K562 (cell line): Measurements from ENCODE around the gene SPOUT1. TPM values are rescaled to one million over a fixed set of nuclear protein-coding genes. Genes with fewer than 3 reads are reported as not detected.

ENCODE experiments used
- CAMTA2 ChIP-seq: fragments of 250-450 bp; sonication (Bioruptor Pico); conservative IDR thresholded peaks from 2 replicates; pipeline ENCODE4 v1.5.1; 2022
- CHD1 ChIP-seq: fragments of 200-600 bp; sonication (generic); IDR thresholded peaks from one replicate; pipeline ENCODE4 v1.6.1; 2012; ENCODE audit warnings: mild to moderate bottlenecking, moderate library complexity, low read length, inconsistent platforms
- CREB3 ChIP-seq: fragments of 450-650 bp; conservative IDR thresholded peaks from 2 replicates; pipeline ENCODE4 v1.6.1; 2016; ENCODE audit warnings: missing genetic modification characterization, low read depth, mild to moderate bottlenecking, missing compliant biosample characterization, moderate library complexity
- CREM ChIP-seq: IDR thresholded peaks from 2 replicates; pipeline ENCODE4 v1.6.1; 2014; ENCODE audit warnings: antibody characterized with exemption, low read depth
- ELK3 ChIP-seq: fragments of 450-650 bp; formaldehyde crosslinking; IDR thresholded peaks from 2 replicates; pipeline ENCODE4 v1.4.0; 2020; ENCODE audit warnings: mild to moderate bottlenecking
- ETV1 ChIP-seq: fragments of 450-650 bp; conservative IDR thresholded peaks from 2 replicates; pipeline ENCODE4 v1.6.1; 2016; ENCODE audit warnings: missing genetic modification characterization, control low read depth, low read depth, missing compliant biosample characterization
- FOXP1 ChIP-seq: sonication (generic); formaldehyde crosslinking; IDR thresholded peaks from 2 replicates; pipeline ENCODE4 v1.8.0; 2022; ENCODE audit warnings: mild to moderate bottlenecking, missing genetic modification reagents
- HDAC6 ChIP-seq: IDR thresholded peaks from 2 replicates; pipeline ENCODE4 v1.6.1; 2012; ENCODE audit warnings: low read depth, mild to moderate bottlenecking, control low read depth, inconsistent platforms, low read length, moderate library complexity
- HLTF ChIP-seq: fragments of 450-650 bp; IDR thresholded peaks from 2 replicates; pipeline ENCODE4 v1.6.1; 2016
- KLF13 ChIP-seq: fragments of 450-650 bp; IDR thresholded peaks from 2 replicates; pipeline ENCODE4 v1.6.1; 2016; ENCODE audit warnings: missing genetic modification characterization, low read depth, mild to moderate bottlenecking, missing compliant biosample characterization, moderate library complexity, borderline replicate concordance
- L3MBTL2 ChIP-seq: fragments of 450-650 bp; IDR thresholded peaks from 2 replicates; pipeline ENCODE4 v1.6.1; 2016; ENCODE audit warnings: mild to moderate bottlenecking, moderate library complexity
- MEF2A ChIP-seq: IDR thresholded peaks from 2 replicates; pipeline ENCODE4 v1.6.1; 2011; ENCODE audit warnings: low read depth, mild to moderate bottlenecking, low read length, moderate library complexity; ENCODE audit not compliant: control insufficient read depth
- NFIC ChIP-seq: fragments of 450-650 bp; IDR thresholded peaks from 2 replicates; pipeline ENCODE4 v1.6.1; 2017; ENCODE audit warnings: mild to moderate bottlenecking, inconsistent platforms
- NR1H2 ChIP-seq: sonication (generic); formaldehyde crosslinking; IDR thresholded peaks from 2 replicates; pipeline ENCODE4 v1.4.0; 2020; ENCODE audit warnings: mild to moderate bottlenecking, missing genetic modification reagents
- POU5F1 ChIP-seq: fragments of 150-350 bp; IDR thresholded peaks from 2 replicates; pipeline ENCODE4 v1.6.1; 2014; ENCODE audit warnings: borderline replicate concordance, low read length, low read depth, mild to moderate bottlenecking; ENCODE audit not compliant: partially characterized antibody
- PREB ChIP-seq: sonication (generic); formaldehyde crosslinking; IDR thresholded peaks from 2 replicates; pipeline ENCODE4 v1.8.1; 2023; ENCODE audit warnings: mild to moderate bottlenecking, missing genetic modification reagents
- PRPF4 ChIP-seq: fragments of 200-400 bp; formaldehyde crosslinking; IDR thresholded peaks from one replicate; pipeline ENCODE4 v1.6.1; 2017; ENCODE audit warnings: low read length, low read depth, mild to moderate bottlenecking; ENCODE audit not compliant: insufficient read depth, poor library complexity, severe bottlenecking
- RBFOX2 ChIP-seq: fragments of 200-400 bp; formaldehyde crosslinking; IDR thresholded peaks from 2 replicates; pipeline ENCODE4 v1.6.1; 2017; ENCODE audit warnings: low read depth, mild to moderate bottlenecking, low read length, moderate library complexity
- SETDB1 ChIP-seq: IDR thresholded peaks from one replicate; pipeline ENCODE4 v1.6.1; 2012; ENCODE audit warnings: low read length, control low read depth, inconsistent platforms
- SMARCA4 ChIP-seq: fragments of 450-650 bp; IDR thresholded peaks from 2 replicates; pipeline ENCODE4 v1.6.1; 2016
- SNIP1 ChIP-seq: fragments of 450-650 bp; IDR thresholded peaks from 2 replicates; pipeline ENCODE4 v1.7.1; 2017; ENCODE audit warnings: low read depth, mild to moderate bottlenecking
- STAG1 ChIP-seq: sonication (generic); formaldehyde crosslinking; IDR thresholded peaks from 2 replicates; pipeline ENCODE4 v1.5.0; 2020; ENCODE audit warnings: missing genetic modification reagents, borderline replicate concordance
- TRIM28 ChIP-seq: fragments of 450-650 bp; IDR thresholded peaks from 2 replicates; pipeline ENCODE4 v1.6.1; 2017
- ZBTB17 ChIP-seq: fragments of 450-650 bp; formaldehyde crosslinking; IDR thresholded peaks from 2 replicates; pipeline ENCODE4 v1.4.0; 2020; ENCODE audit warnings: mild to moderate bottlenecking
- ZBTB8A ChIP-seq: fragments of 450-650 bp; IDR thresholded peaks from 2 replicates; pipeline ENCODE4 v1.6.1; 2018; ENCODE audit warnings: mild to moderate bottlenecking, moderate library complexity; ENCODE audit not compliant: partially characterized antibody
- ZNF12 ChIP-seq: sonication (generic); formaldehyde crosslinking; IDR thresholded peaks from 2 replicates; pipeline ENCODE4 v1.4.0; 2020; ENCODE audit warnings: mild to moderate bottlenecking, missing genetic modification reagents
- ZNF239 ChIP-seq: fragments of 250-450 bp; sonication (Bioruptor Pico); IDR thresholded peaks from 2 replicates; pipeline ENCODE4 v1.4.0; 2020; ENCODE audit warnings: mild to moderate bottlenecking
- ZNF586 ChIP-seq: fragments of 450-650 bp; formaldehyde crosslinking; conservative IDR thresholded peaks from 2 replicates; pipeline ENCODE4 v1.4.0; 2020; ENCODE audit warnings: mild to moderate bottlenecking, moderate library complexity
- ZNF764 ChIP-seq: fragments of 250-450 bp; sonication (Bioruptor Pico); IDR thresholded peaks from 2 replicates; pipeline ENCODE4 v1.4.0; 2020; ENCODE audit warnings: low read depth, mild to moderate bottlenecking, moderate library complexity
- polyA plus RNA-seq, 8 experiments: library from polyadenylated mRNA; depleted of rRNA in 4 of 8; stranded (reverse) in 5 of 8; unstranded in 3 of 8; fragments of >200 nt; fragmentation: Nextera tagmentation in 2 of 8; fragmentation: Illumina TruSeq in 1 of 8; extraction: Ambion mirVana in 2 of 8; extraction: Trizol in 1 of 8; gene quantifications; 2 replicates each; pipeline versions ENCODE4 v1.2.1 to v1.2.3, GENCODE V29; 2011 to 2014; ENCODE audit warnings: inconsistent platforms in 1 of 8, missing spikeins in 1 of 8
- total RNA-seq, 7 experiments: library from RNA; depleted of rRNA in 6 of 7; stranded (reverse); fragments of >200 nt in 6 of 7; fragmentation: Illumina TruSeq in 2 of 7; extraction: Trizol in 2 of 7; gene quantifications; 2 replicates each; pipeline versions ENCODE4 v1.2.1 to v1.2.3, GENCODE V29; 2011 to 2021; ENCODE audit warnings: low replicate concordance in 1 of 7

Gene SPOUT1
- total and polyA plus RNA-seq, 9 of the 15 experiments (the other 6 are each of a cell fraction or from before 2014, with no cell fraction given): 10.6 to 121 (median 37.4) TPM

- TF ChIP-seq ETV1 (tag) (peak; percentile 76), NR1H2 (CRISPR knock-in tag) (no peak), ELK3 (no peak), CREM (peak; percentile 73), POU5F1 (no peak), ZNF586 (CRISPR knock-in tag) (no peak), SETDB1 (no peak), RBFOX2 (peak; percentile 96), SNIP1 (no peak), CAMTA2 (peak; percentile 72; the same call in 1 of the 2 replicates), ZNF12 (CRISPR knock-in tag) (no peak), ZBTB17 (CRISPR knock-in tag) (no peak), ZNF764 (CRISPR knock-in tag) (no peak), HLTF (no peak), TRIM28 (no peak), HDAC6 (peak; percentile 87; the same call in 1 of the 2 replicates), STAG1 (CRISPR knock-in tag) (no peak), SMARCA4 (no peak), FOXP1 (no peak), CHD1 (peak; percentile 31), ZNF239 (CRISPR knock-in tag) (no peak), L3MBTL2 (peak; percentile 93), KLF13 (peak; percentile 16; the same call in 1 of the 2 replicates), MEF2A (no peak), ZBTB8A (no peak), PREB (CRISPR knock-in tag) (no peak), PRPF4 (no peak), NFIC (no peak), CREB3 (tag) (no peak)
Measured at GRCh38 chr9:128829477-128830251, at the start of gene SPOUT1 (continued).
